GM08714 (cell line): ENCODE results near the gene PCDHGA7.
A peak's percentile ranks its signal among the peaks of the same experiment; 100 is the strongest.
"Not testable (repeated sequence)": the region's sequence is repeated elsewhere in the genome, so short reads cannot be mapped to it uniquely, and the experiment has no call there.

Experiments used
- H3K4me3 ChIP-seq: fragments of 200-500 bp; sonication (Bioruptor generic); 2 replicates; pipeline ENCODE4 v1.5.1; 2014; ENCODE audit warnings: mild to moderate bottlenecking, low read length, inconsistent platforms
- ZNF274 ChIP-seq: IDR thresholded peaks from 2 replicates; pipeline ENCODE4 v1.6.1; 2012; ENCODE audit warnings: mild to moderate bottlenecking, low read depth, low read length

PCDHGA7 gene

GRCh38 chr5:141402553-141403243, 20.2 kb downstream of the PCDHGA7 start, which contains the start of gene PCDHGA9:
Gene PCDHGA9 (plus strand): TSS chr5:141402778. CDS start chr5:141402953, 175 bp downstream.
- H3K4me3 ChIP-seq, result no peak within 1 kb of the TSS; the same call in 1 of the 2 replicates
- TF ChIP-seq ZNF274, result no peak

GRCh38 chr5:141403387-141403786, 20.8 kb downstream of the PCDHGA7 start:
- no peak overlapping the region for H3K4me3 ChIP-seq
- TF ChIP-seq ZNF274, result no peak

GRCh38 chr5:141407790-141408505, 25.4 kb downstream of the PCDHGA7 start, which contains the start of gene PCDHGB6:
Gene PCDHGB6 (plus strand): TSS chr5:141408021. CDS start chr5:141408203, 182 bp downstream.
- peak within 1 kb of the TSS; percentile 33; the same call in 1 of the 2 replicates for H3K4me3 ChIP-seq

- H3K4me3 ChIP-seq, result no peak overlapping the region
- no peak for TF ChIP-seq ZNF274
These were observed 27.2 kb downstream of the PCDHGA7 start for GRCh38 chr5:141409598-141410306.

- no peak for TF ChIP-seq ZNF274
- no peak overlapping the region for H3K4me3 ChIP-seq
These were observed 29.0 kb downstream of the PCDHGA7 start for GRCh38 chr5:141411575-141411974.

- TF ChIP-seq ZNF274, result no peak
- peak within 1 kb of the TSS; percentile 77; the same call in 1 of the 2 replicates for H3K4me3 ChIP-seq
These were observed 30.5 kb downstream of the PCDHGA7 start, which contains the start of gene PCDHGA10 for GRCh38 chr5:141412854-141413539. Gene PCDHGA10 (plus strand): TSS chr5:141412987. CDS start chr5:141413176, 189 bp downstream.

- no peak for TF ChIP-seq ZNF274
- peak overlapping the region; percentile 77; the same call in 1 of the 2 replicates for H3K4me3 ChIP-seq
These were observed 31.1 kb downstream of the PCDHGA7 start for GRCh38 chr5:141413540-141414069.

- H3K4me3 ChIP-seq, result not testable (repeated sequence)
These were observed 32.2 kb downstream of the PCDHGA7 start for GRCh38 chr5:141414548-141415274.

GRCh38 chr5:141415275-141415618, 32.7 kb downstream of the PCDHGA7 start:
- not testable (repeated sequence) for H3K4me3 ChIP-seq

- peak within 1 kb of the TSS; percentile 28; the same call in 1 of the 2 replicates for H3K4me3 ChIP-seq
These were observed 35.1 kb downstream of the PCDHGA7 start, which contains the start of gene PCDHGB7 for GRCh38 chr5:141417494-141418172. Gene PCDHGB7 (plus strand): TSS chr5:141417677. CDS start chr5:141417860, 183 bp downstream.

- no peak for TF ChIP-seq ZNF274
- H3K4me3 ChIP-seq, result no peak overlapping the region
These were observed 36.7 kb downstream of the PCDHGA7 start for GRCh38 chr5:141419074-141419880.
